Thyroid gland (tissue), 4 donors: ENCODE results near the gene JMJD6.

ENCODE experiments used
- POLR2A ChIP-seq, 2 donors: fragments of 450-650 bp; IDR thresholded peaks; one replicate each; pipeline ENCODE4 v1.6.1; 2017; ENCODE audit warnings: antibody characterized with exemption in 2 of 2, mild to moderate bottlenecking in 2 of 2, moderate library complexity in 1 of 2
- TF ChIP-seq, protein P1 (sequence below), 6 experiments: fragments of 200-600 bp in 3 of 6; fragments of 450-650 bp in 3 of 6; sonication (generic) in 3 of 6; IDR thresholded peaks; one replicate each; pipeline ENCODE4 v1.5.1; 2016 to 2019; ENCODE audit warnings: antibody characterized with exemption in 6 of 6, mild to moderate bottlenecking in 2 of 6, inconsistent platforms in 1 of 6, moderate library complexity in 1 of 6

DNA sequence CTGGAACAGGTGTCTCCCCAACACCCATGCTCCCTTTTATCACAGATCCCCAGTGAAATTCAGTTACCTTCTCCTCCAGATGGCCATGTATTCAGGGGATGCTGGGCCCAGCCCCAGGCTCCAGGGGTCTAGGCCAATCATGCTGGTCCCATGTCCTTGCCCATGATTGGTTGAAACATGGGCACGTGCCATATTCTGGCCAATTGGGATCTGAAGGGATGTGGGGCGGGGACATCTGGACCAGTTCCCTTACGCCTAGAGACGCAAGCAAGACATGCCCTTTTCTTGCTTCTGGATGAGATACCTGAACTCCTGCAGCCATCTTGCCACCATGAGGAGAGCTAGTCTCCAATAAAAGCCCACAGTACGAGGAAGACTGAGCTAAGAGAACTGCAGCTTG is 51.8 kb downstream of the JMJD6 start:
- TF ChIP-seq, protein P1, sequence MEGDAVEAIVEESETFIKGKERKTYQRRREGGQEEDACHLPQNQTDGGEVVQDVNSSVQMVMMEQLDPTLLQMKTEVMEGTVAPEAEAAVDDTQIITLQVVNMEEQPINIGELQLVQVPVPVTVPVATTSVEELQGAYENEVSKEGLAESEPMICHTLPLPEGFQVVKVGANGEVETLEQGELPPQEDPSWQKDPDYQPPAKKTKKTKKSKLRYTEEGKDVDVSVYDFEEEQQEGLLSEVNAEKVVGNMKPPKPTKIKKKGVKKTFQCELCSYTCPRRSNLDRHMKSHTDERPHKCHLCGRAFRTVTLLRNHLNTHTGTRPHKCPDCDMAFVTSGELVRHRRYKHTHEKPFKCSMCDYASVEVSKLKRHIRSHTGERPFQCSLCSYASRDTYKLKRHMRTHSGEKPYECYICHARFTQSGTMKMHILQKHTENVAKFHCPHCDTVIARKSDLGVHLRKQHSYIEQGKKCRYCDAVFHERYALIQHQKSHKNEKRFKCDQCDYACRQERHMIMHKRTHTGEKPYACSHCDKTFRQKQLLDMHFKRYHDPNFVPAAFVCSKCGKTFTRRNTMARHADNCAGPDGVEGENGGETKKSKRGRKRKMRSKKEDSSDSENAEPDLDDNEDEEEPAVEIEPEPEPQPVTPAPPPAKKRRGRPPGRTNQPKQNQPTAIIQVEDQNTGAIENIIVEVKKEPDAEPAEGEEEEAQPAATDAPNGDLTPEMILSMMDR (IDR thresholded peaks at IDR 0.05): no peak
- TF ChIP-seq POLR2A (IDR thresholded peaks at IDR 0.05): no peak
